Activated CD8-positive, alpha-beta memory T cell treated with anti-CD3 and anti-CD28 coated beads, Interleukin-2, amount 50 U/mL, for 24 hours (primary cell): ENCODE measurements around the gene PHKG2.

Experiments used
- DNase-seq: peaks from one replicate; pipeline ENCODE4 v3.0.0-alpha.2; 2020; ENCODE audit errors: extremely low read depth

The PHKG2 gene

DNA sequence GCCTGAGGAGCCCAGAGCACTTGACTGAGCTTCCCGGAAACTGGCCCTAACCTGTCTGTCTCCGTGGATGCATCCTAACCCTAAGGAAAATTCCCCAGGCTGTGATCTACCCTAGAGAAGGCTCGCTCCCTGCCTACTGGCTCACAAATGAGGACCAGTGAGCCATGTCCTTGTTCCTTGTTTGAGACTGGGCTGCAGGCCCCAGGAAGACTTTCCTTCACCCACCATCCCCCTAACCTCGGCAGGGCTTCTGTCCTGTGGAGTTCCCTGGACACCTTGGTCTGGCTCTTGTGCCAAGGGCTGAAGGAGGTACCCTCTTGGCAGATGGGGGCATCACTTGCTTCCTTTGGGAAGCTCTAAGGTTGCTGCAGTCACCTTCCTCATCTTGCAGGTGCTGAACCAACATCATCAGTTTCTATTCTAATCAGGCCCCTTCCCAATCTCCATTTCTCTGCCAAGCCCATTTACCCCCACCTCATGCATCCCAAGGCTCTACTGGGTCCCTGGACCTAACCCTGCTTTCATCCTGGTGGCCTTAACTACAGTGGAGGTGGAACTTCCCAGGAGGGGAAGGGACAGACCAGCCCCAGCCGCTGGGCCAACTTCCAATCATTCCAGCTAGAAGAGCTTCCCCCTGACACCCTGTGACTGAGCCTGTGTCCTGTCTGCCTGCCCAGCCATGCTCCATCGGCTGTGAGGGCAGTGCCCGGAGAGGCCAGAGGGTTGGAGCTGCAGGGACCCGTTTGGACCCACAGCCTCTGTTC, 26.3 kb downstream of the PHKG2 start:
- DNase-seq = no peak

DNA sequence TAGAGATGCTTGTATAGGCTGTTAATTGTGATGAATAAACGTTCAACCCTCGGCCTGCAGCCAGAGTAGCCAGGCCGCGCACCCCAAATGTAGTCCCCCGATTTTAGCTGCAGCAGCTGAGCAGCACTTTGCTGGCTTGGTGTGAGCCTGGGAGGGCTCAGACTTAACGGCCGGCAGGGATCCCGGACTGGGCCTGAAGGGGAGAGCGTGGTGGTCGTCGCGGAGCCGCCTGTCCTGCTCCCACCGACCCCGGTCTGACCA, 26.8 kb downstream of the PHKG2 start:
- no peak for DNase-seq

DNA sequence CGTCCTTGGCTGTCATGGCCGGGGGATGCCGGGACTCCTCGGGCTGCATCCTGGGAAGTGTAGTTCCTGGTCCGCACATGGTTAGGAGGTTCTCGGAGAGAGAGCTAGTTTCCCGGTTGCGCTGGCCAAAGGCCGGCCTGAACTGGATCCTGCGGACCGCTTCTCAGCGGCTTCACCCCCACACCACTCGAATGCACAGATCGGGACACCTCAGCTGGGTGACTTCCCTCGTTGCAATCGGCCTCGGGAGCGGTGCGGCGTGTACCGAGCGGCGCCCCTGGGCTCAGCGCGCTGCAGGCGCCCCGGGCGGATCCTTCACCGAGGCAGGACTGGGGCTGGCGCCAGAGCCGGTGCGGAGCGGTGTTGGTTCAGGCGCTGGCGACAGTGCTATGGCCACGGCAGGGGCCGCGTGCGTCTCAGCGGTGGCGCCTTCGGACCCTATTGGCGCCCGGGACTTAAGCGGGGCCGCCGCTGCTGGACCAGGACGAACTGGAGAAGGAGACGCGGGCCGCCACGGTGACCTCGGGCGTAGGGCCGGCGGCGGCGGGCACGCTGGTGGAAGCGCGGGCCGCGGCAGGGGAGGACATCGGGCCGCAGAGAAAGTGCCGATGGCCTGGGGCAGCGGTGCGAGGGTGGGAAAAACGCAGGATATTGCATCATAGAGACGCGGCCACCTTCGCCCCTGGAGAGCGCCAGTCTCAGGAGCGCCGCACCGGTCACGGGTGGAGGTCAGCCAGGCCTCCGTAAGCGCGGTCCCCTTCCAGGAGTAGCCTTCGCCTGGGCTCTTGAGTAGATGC, 27.4 kb downstream of the PHKG2 start:
- no peak for DNase-seq

DNA sequence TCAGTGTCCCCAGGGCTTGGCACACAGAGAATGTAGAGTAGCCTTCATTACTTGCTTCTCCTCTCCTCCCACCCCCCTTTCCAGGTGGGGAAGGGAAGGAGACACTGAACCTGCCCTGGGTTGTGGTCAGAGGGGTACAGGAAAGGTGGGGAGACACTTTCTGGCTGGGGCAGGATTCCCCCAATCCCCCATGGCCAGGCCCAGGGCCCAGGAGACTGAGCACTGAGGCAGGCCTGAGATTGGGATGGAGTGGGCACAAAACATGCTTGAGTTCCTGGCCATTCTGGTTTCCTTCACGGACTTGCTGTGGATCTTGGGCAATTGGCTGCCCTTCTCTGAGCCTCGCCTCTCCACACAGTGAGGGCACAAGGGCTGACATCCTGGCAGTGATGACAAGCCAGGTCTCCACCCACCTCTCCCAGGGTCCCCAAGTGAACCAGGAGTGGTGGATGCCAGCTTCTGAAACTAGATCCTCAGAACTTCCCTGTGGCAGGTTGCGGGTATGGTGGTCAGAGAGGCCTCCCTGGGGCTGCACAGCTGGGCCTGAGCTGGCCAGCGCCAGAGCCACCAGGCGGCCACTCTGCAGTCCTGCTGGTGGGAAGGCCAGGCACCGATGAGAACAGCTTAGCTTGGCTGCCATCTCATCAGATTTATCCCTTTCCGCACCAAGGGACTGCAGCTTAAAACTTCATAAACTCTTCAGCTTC, 29.5 kb downstream of the PHKG2 start:
- no peak for DNase-seq

DNA sequence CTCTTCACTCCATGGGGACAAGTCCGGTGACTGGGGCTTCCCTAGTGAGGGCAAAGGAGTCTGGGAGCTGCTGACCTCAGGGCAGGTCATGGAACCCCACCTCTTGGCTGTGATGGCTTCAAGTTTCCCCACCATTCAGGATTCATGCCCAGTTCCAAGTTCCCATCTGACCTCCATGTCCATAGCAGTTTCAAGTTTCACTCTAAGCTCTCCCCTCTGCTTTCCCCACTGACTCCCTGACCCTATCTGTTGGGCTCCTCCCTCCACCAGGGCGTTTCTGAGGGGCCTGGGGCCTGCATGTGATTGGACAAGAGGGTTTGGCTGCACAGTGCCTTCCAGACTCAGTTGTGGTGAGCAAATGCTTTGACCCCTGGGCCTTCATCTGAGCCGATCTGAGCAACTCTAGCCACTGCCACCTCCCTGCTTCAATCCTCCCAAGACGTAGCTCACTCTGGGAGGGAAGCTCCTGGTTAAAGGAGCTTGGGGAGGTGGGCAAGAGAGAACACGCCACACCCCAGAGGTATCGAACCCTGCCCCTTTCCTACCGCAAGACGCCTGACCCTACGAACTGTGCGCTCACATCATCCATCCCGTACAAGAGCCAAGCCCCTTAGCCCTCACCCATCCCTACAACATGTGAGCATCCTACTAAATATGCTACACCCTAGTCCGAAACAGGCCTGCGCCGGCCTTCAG, 30.5 kb downstream of the PHKG2 start:
- no peak for DNase-seq

DNA sequence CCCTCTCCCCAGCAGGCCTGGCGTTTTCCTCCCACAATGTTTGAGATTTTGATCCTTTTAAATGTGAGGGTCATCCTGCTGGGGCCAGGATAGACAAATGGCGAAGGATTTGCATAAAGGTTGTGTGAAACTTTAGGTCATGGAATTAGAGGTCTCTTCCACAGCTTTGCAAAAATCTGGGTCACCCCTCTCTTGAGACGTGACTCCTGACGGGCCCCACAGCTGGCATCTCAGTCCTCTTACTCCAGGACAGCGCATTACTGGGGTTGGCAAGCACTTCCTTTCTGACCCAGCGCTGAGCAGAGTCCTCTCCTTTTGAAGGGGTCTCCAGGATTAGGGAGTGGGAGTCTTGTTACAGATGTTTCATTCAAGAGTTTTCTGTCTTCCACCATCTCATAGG, 31.4 kb downstream of the PHKG2 start:
- DNase-seq = no peak

DNA sequence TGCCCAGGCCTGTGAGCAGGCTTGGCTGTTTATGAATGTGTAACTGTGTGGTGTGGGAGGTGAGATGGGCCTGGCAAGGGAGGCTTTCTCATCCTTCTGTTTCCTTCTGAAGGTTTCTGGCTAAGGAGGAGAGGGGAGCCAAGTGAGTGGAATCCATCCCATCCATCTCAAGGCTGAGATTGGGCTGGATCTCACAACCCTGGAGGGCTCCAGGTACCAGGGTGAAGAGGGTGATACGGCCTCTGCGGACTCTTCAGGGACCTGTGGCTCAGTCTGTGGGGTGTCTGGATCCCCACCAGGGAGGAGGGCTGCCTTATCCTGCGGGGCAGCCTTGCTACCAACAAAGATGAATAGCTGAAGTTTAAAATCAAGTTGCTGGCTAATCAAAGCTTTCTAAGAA, 31.8 kb downstream of the PHKG2 start:
- DNase-seq = no peak

DNA sequence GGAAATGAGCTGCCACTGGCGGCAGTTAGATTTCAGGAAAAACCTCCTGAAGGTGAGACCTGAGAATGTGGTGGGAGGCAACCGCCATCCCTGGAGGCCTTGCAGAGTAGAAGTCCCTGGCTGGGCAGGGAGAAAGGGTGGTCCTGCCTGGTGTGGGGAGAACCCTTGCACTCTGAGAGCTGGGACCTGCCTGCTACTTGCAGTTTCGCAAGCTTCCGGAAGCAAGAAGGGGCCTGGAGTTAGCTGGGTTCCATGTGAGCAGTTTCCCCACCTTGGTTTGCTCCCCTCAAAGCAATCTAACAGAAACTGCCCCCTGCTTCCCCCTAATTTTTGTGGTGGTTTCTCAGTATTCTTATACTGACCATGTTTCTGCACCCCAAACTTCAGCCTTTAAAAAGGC, 32.3 kb downstream of the PHKG2 start:
- DNase-seq = no peak

DNA sequence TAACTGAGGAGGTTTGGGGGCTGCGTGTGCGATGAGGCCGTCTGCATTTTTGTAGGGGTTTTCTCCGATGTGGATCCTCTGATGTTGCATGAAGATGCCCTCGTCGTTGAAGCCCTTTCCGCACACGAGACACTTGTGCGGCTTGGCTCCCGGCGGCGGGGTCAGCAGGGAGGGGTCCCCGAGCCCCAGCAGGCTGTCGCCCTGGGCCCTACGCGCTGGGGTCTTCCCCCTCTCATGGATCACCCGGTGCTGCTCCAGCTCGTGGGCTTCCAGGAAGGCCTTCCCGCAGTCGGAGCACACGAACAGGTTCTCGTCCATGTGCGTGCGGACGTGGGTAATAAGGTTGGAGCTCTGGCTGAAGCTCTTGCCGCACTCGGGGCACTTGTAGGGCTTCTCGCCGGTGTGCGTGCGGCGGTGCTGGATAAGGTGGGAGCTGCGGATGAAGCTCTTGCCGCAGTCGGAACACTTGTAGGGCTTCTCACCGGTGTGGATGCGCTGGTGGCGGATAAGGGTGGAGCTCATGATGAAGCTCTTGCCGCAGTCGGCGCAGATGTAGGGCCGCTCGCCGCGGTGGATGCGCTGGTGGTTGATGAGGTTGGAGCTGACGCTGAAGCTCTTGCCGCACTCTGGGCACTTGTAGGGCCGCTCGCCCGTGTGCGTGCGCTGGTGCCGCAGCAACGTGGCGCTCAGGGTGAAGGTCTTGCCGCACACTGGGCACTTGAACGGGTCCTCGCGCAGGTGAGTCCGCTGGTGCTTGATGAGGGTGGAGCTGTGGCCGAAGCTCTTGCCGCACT, 34.5 kb downstream of the PHKG2 start:
- DNase-seq = no peak

DNA sequence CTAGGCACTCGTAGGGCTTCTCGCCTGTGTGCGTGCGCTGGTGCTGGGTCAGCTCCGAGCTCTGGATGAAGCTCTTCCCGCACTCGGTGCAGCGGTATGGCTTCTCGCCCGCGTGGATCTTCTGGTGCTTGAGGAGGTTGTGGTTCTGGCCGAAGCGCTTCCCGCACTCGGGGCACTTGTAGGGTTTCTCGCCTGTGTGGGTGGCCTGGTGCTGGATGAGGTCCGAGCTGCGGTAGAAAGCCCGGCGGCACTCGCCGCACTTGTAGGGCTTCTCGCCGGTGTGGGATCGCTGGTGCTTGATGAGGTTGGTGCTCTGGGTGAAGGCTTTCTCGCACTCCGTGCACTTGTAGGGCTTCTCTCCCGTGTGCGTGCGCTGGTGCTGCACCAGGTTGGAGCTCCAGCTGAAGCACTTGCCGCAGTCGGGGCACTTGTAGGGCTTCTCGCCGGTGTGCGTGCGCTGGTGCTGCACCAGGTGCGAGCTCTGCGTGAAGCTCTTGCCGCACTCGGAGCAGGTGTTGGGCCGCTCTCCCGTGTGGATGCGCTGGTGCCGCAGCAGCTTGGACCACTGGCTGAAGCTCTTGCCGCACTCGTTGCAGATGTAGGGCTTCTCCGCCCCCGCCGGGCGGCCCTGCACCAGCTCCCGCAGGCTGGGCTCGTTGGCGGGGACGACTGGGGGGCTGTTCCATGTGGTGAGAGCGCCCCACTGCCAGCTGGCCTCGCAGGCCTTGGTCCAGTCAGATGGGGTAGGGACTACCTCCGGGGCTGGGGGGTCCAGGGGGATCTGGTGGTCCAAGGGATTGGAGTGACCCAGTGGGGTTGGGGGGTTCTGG, 35.3 kb downstream of the PHKG2 start:
- DNase-seq = no peak

DNA sequence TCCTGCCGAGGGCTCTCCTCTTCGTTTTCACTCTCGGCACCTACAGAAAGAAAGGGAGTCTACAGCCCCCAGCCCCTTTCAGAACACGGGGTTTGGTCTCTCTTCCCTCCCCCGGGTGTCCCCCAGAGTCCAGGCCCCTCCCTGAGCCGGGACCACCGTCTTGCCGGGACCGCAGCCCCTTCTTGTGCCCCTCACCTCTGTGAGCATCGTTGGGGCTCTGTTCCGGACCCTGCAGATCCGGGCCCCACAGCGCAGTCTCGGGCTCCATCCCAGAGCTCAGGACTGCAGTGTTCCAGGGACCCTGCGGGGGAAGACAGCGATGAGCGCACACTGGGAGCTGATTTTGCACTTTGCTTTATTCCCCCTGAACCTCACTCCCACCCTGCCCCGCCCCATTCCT, 36.0 kb downstream of the PHKG2 start:
- DNase-seq = no peak

DNA sequence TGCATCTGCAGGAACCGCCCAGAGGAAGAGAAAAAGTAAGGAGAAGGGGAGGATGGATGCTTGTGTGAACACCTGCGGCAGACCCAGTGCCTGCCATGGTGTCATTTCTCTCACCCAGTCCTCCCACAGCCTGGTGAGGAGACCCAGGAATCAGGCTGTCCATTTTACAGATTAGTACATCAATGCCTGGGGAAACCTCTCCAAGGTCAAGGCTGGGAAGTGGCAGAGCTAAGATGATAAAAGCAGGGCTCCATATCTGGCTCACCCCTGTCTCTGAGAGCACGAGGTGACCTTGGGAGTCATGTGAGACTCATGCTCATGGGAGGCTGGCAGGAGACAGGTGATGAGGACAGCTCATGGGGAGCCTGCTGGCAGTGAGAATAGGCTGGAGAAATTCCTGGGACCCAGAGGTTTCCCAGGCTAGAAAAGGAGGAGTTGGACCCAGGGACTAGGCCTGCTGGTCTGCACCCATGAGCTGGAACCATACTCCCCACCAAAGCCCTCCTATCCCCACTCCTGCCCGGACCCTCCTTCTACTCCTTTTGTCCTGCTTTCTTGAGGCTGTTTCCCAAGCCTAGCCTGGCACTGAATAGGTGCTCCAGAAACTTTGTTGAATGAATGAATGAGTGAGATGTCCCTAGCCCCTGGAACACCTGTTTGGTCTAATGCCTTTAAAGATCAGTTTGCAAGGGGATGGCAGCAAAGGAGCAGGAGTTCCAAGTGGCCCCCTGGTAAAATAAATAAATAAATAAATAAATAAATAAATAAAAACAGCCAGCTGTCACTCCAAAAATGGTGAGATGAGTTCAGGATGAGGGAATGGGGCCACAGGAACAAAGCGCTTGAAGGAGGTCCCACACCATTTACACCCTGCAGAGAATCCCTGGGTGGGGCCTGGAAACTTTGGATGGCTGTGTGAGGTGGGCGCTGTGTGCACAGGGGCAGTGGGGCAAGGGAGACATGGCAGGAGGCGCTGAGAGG, 37.2 kb downstream of the PHKG2 start:
- no peak for DNase-seq

DNA sequence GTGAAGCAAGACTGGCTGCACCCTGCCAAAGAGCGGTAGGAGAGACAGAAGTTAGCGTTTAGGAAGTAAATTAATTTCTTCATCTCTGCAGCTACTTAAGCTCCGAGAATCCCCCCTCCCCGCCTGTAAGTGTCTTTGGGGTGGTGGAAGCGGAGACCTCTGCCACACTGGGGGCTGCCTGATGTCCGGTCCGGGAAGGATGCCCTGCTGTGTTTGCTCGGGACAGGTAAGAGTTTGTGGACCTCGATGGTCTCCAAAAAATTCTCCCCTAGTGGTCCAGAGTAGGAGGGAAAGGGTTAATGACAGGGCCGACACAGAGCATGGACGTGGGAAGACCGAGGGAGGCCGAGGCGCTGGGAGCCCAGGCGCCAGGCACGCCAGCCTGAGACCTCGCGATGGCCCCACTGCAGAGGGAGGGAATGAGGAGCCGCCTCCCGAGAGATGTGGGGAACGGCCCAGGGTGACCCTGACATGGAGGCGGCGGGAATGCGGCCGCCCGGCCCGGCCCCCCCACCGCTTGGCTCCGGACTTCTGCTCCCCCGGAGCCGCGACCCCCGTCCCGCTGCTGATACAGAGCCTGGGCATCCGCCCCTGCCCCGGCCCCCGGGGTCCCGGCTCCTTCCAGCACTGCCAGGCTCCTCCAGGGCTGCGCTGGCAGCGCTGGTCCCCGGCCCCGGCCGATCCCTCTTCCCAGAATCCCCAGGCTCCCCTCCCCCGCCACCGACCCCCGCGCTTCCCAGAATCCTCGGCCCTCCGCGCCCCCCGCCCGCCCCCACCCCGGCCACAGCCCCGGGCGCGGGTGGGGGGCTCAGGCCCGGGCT, 38.1 kb downstream of the PHKG2 start:
- DNase-seq = no peak

DNA sequence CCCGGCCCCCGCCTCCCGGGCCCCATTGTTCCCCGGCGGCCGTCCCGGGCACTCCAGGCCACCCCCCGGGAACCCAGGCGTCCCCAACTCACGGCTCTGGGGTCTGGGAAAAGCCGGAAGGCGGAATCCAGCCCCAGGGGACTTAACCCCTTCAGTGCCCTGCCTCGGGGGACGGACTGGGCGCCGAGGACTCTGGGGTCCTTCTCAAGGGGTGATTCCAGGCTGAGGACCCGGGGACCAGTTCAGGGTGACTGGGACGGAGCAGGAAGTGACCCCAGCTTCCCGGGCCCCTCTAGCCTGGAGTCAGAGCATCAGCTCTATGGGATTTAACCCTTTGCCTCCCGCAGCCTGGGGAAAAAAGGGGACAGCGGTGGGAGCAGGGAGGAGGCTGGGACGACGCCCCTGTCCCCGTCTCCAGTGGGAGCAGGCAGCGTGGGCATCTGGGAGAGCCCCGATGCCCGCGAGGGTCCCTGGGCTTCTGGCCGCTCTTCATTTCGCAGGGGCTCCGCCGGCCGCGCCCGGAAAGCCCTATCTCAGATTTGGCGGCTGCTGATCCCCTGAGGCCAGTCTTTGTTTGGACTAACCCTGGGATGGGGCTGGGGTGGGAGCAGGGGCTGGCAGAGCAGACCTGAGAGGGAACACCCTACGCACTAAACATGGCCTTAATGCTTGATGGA, 38.8 kb downstream of the PHKG2 start, which contains the start of gene ZNF629:
TSS of gene ZNF629 (minus strand) at position 270 of the 677 bp plus-strand sequence. CDS start 2,723 bp downstream, outside the sequence.
- DNase-seq = no peak

DNA sequence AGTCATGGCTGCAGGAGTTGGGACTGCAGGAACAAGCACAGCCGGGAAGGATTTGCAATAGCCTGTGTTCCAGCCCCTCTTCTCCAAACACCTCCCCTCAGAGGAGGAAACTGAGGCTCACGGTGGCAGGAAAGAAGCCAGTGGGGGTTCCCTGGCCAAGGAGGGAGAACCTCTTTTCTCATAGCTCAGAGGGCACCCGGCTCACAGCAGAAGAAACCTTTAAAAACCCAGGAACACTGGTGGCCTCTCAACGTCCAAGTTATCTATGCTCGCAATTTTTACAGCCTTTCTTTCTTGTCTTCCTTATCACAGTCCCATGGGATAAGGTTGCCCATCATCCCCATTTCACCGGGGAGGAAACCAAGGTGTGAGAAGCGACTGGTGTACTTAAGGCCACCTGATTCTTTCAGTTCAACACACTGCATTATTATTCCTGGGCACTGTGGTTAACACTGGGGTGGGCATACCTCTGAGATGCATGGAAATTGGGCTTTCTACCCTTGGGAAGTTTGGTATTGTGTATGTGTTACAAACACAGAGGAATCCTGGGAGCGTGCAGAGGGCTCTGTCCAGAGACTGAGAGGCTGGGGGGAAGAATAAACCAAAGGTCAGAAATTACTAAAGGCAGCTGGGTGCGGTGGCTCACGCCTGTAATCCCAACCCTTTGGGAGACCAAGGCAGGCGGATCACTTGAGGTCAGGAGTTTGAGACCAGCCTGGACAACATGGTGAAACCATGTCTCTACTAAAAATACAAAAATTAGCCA, 39.6 kb downstream of the PHKG2 start:
- DNase-seq = no peak

DNA sequence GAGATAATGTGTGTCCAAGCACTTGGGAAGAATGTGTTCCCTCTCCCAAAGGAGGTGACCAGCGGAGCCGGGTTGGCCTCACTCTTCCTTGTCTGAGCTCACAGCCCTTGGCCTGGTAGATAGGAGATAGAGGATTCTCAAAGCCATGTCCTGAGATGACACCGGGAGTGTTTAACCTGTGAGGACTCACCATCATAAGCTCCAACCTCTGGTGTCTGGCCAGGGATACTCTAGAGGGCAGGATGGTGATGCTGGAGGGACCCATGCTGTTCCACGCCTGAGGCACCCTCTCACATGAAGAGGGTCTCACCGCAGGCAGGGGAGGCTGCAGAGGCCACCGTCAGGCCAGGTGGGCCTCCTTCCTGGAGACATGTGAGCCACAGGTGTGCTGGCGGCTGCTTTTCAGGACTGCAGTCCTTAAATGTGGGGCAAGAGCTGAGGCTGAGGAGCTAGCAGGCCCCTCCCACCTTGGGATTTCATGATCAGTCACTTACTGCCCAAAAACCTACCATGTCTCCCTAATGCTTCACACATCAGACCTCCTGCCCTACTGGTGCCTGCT, 45.4 kb downstream of the PHKG2 start:
- DNase-seq = no peak

DNA sequence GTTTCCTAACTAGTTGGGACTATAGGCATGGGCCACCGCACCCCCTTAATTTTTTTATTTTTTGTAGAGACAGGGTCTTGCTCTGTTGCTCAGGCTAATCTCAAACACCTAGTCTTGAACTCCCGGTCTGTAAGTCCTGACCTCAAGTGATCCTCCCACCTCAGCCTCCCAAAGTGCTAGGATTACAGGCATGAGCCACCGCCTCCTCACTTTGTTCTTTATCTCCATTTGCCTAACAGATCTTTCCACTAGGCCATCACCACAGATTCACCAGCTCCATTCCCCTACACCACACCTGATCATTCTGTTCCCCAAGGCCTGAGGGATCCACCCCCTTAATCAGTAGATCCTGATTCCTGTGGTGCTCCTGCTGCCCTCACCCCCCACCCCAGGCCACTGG, 46.4 kb downstream of the PHKG2 start:
- DNase-seq = no peak
